ENCODE measurements around the gene C20orf202. TPM values are rescaled to one million over a fixed set of nuclear protein-coding genes. Genes with fewer than 3 reads are reported as not detected.

C20orf202 gene
- total RNA-seq, 1 donor from 2014 or later: not detected

DNA sequence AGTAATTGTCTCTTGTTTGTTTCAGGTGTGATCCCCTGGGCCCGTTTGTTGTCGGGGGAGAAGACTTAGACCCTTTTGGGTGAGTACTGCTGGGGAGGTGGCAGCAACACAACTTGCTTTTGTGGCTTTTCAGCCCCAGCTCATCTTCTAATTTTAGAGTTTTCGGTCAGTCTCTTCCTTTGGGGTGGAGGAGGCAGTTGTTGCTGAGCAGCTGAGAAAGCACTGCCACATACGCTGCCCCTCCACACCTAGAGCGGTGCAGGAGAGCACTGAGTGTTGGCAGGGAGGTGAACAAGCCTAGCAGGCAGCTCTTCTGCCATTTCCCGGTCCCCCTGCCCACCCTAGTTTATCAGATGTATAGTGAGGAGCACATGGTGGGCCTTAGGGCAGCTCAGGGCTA, 40.1 kb upstream of the C20orf202 start:
- DNase-seq (ENCODE audit: low read depth): no peak
- Histone ChIP-seq H3K36me3 (ENCODE audit: control insufficient read depth, insufficient read depth, low read length) (peaks cover 3% of the 10 kb centered on the region), H3K4me3 (ENCODE audit: low read depth, low read length) (no peak overlapping the region), H3K27me3 (ENCODE audit: control insufficient read depth, insufficient read depth, low read length) (no peaks in the 10 kb centered on the region)
- TF ChIP-seq, protein P1, sequence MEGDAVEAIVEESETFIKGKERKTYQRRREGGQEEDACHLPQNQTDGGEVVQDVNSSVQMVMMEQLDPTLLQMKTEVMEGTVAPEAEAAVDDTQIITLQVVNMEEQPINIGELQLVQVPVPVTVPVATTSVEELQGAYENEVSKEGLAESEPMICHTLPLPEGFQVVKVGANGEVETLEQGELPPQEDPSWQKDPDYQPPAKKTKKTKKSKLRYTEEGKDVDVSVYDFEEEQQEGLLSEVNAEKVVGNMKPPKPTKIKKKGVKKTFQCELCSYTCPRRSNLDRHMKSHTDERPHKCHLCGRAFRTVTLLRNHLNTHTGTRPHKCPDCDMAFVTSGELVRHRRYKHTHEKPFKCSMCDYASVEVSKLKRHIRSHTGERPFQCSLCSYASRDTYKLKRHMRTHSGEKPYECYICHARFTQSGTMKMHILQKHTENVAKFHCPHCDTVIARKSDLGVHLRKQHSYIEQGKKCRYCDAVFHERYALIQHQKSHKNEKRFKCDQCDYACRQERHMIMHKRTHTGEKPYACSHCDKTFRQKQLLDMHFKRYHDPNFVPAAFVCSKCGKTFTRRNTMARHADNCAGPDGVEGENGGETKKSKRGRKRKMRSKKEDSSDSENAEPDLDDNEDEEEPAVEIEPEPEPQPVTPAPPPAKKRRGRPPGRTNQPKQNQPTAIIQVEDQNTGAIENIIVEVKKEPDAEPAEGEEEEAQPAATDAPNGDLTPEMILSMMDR (IDR thresholded peaks at IDR 0.05; ENCODE audit: insufficient read depth, low read length, poor library complexity, severe bottlenecking): no peak

DNA sequence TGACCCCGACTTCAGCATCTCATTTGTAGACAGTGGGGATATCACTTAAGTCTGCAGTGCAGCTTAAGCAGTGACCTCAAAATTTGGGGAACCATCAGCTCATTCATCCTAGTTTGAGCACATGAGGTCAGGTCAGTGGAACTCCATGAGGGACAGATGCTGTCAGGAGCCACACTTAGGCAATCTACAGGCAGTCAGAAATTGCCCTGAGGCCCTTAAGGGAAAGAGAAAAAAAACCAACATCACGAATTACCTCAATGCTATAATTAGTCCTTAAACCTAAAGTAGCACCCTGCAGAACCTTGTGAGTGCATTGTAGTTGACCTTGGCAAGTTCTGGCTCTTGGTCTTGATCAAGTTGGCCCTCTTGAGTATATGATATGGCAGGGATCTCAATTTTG, 39.6 kb upstream of the C20orf202 start:
- H3K36me3 ChIP-seq (ENCODE audit: control insufficient read depth, insufficient read depth, low read length): peaks cover 3% of the 10 kb centered on the region

DNA sequence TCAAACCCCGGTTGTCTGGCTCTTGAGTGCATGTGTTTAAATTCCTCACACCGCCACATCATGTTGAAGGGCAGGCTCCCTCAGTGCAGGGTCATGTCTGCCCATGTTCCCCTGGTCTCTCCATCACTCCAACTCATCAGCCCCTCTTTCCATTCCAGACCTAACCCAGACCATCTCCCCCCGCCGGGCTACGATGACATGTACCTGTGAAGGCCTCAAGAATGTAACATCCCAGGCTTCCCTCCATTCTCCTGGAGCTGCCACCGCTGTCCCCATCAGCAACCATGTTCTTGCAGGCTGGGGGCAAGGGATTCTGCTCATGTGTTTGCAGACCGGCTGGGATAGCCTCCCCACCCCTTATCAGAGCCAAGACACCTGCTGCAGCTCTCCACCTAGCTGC, 38.4 kb upstream of the C20orf202 start:
- DNase-seq (ENCODE audit: low read depth): no peak
- Histone ChIP-seq H3K4me3 (ENCODE audit: low read depth, low read length) (no peak overlapping the region), H3K27me3 (ENCODE audit: control insufficient read depth, insufficient read depth, low read length) (no peaks in the 10 kb centered on the region), H3K36me3 (ENCODE audit: control insufficient read depth, insufficient read depth, low read length) (peaks cover 4% of the 10 kb centered on the region)
- TF ChIP-seq, protein P1 (IDR thresholded peaks at IDR 0.05; ENCODE audit: insufficient read depth, low read length, poor library complexity, severe bottlenecking): no peak

More for the DNA sequence above, 39.6 kb upstream of the C20orf202 start:
- Histone ChIP-seq H3K27me3 (ENCODE audit: control insufficient read depth, insufficient read depth, low read length) (no peaks in the 10 kb centered on the region), H3K4me3 (ENCODE audit: low read depth, low read length) (no peak overlapping the region)
- TF ChIP-seq, protein P1 (IDR thresholded peaks at IDR 0.05; ENCODE audit: insufficient read depth, low read length, poor library complexity, severe bottlenecking): no peak
- no peak for DNase-seq (ENCODE audit: low read depth)

DNA sequence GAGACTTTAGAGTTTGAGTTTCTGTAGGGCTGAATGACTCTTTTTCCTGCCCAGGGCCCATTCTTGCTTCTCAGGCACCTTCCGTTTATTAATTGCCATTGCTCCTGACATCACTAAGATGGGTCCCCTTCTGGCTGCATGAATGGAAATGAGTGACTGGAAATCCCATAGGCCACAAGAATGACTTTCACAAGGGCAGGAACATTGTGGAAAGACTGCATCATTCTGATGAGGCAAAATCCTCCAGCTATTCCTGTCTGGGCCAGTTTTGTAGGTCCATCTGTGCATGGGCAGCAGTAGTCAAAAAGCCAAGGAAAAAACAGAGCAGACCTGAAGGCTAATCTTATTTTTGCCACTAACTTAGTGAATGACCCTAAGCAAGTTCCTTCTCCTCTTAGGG, 37.7 kb upstream of the C20orf202 start:
- no peaks in the 10 kb centered on the region for H3K27me3 ChIP-seq (ENCODE audit: control insufficient read depth, insufficient read depth, low read length)
- TF ChIP-seq, protein P1 (IDR thresholded peaks at IDR 0.05; ENCODE audit: insufficient read depth, low read length, poor library complexity, severe bottlenecking): no peak
- DNase-seq (ENCODE audit: low read depth): no peak
- H3K4me3 ChIP-seq (ENCODE audit: low read depth, low read length): no peak overlapping the region
- H3K36me3 ChIP-seq (ENCODE audit: control insufficient read depth, insufficient read depth, low read length): peaks cover 4% of the 10 kb centered on the region

GRCh38 chr20:1165941-1166340, 37.3 kb upstream of the C20orf202 start:
- no peak for DNase-seq (ENCODE audit: low read depth)
- peaks cover 3% of the 10 kb centered on the region for H3K36me3 ChIP-seq (ENCODE audit: control insufficient read depth, insufficient read depth, low read length)
- TF ChIP-seq, protein P1 (IDR thresholded peaks at IDR 0.05; ENCODE audit: insufficient read depth, low read length, poor library complexity, severe bottlenecking): no peak
- H3K27me3 ChIP-seq (ENCODE audit: control insufficient read depth, insufficient read depth, low read length): no peaks in the 10 kb centered on the region
- H3K4me3 ChIP-seq (ENCODE audit: low read depth, low read length): no peak overlapping the region

DNA sequence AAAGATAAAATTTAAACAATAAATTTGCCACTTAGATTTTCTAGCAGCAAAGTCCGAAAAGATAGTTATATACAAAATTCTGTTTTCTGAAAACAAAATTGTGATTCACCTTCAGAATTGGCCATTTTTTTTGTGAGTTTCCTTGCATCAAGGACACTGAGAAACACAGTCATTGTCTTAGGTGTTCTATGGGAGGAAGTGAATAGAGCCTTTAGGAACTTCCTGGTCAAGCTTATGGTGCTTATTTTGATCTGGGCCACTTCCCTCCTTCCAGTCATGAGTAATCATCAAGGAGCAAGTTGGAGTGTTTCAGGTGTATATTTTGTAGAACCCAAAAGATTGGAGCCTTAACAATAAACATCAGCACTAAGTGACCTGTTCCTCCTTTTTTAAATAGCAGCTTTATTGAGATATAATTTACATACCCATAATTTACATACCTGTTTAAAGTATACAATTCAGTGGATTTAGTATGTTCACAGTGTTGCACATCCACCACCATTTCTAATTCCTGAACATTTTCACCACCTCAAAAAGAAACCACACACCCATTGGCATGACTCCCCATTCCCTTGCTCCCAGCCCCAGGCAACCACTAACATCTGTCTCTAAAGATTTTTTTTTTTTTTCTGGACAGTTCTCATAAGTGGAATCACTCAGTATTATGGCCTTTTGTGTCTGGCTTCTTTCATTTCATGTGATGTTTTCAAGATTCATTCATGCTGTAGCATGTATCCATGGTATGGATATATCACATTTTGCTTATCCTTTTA, 36.1 kb upstream of the C20orf202 start:
- TF ChIP-seq, protein P1 (IDR thresholded peaks at IDR 0.05; ENCODE audit: insufficient read depth, low read length, poor library complexity, severe bottlenecking): no peak
- Histone ChIP-seq H3K4me3 (ENCODE audit: low read depth, low read length) (no peak overlapping the region), H3K36me3 (ENCODE audit: control insufficient read depth, insufficient read depth, low read length) (peaks cover 3% of the 10 kb centered on the region), H3K27me3 (ENCODE audit: control insufficient read depth, insufficient read depth, low read length) (no peaks in the 10 kb centered on the region)
- no peak for DNase-seq (ENCODE audit: low read depth)

Data from kidney epithelial cell (primary cell).